RCC 7860 (cell line): ENCODE data around the gene TMTC2.

ENCODE experiments used
- DNase-seq: peaks from one replicate; pipeline ENCODE4 v3.0.0-alpha.2; 2015; ENCODE audit warnings: low spot score
- FAIRE-seq: peaks from 2 replicates; lab custom pipeline; 2012; peaks lifted over from hg19 to GRCh38; lab: Jason Lieb, UNC

The TMTC2 gene

GRCh38 chr12:82873951-82874350 lies 187.2 kb downstream of the TMTC2 start:
- no peak for DNase-seq
- no peak for FAIRE-seq

- FAIRE-seq (no peak), DNase-seq (no peak)
Measured at GRCh38 chr12:82874945-82875344, 188.2 kb downstream of the TMTC2 start.

GRCh38 chr12:82876075-82876474 lies 189.4 kb downstream of the TMTC2 start:
- no peak for FAIRE-seq
- DNase-seq = no peak

- FAIRE-seq = no peak
Measured at GRCh38 chr12:82877963-82878362, 191.3 kb downstream of the TMTC2 start.

GRCh38 chr12:82880442-82880901 lies 193.8 kb downstream of the TMTC2 start:
- DNase-seq = no peak
- FAIRE-seq = no peak

More at GRCh38 chr12:82877963-82878362, 191.3 kb downstream of the TMTC2 start:
- no peak for DNase-seq

- FAIRE-seq = no peak
- no peak for DNase-seq
Measured at GRCh38 chr12:82883394-82884355, 197.0 kb downstream of the TMTC2 start.

GRCh38 chr12:82886671-82887340 lies 200.1 kb downstream of the TMTC2 start:
- DNase-seq (no peak), FAIRE-seq (no peak)

GRCh38 chr12:82893896-82894295 lies 207.2 kb downstream of the TMTC2 start:
- no peak for DNase-seq
- FAIRE-seq = no peak

GRCh38 chr12:82896277-82896676 lies 209.6 kb downstream of the TMTC2 start:
- no peak for DNase-seq
- no peak for FAIRE-seq

- no peak for FAIRE-seq
- no peak for DNase-seq
Measured at GRCh38 chr12:82896979-82897378, 210.3 kb downstream of the TMTC2 start.

- no peak for DNase-seq
- FAIRE-seq = no peak
Measured at GRCh38 chr12:82898441-82898840, 211.7 kb downstream of the TMTC2 start.

- FAIRE-seq (no peak), DNase-seq (no peak)
Measured at GRCh38 chr12:82904219-82904790, 217.6 kb downstream of the TMTC2 start.

- FAIRE-seq (no peak), DNase-seq (no peak)
Measured at GRCh38 chr12:82910246-82910893, 223.7 kb downstream of the TMTC2 start.

GRCh38 chr12:82912406-82912805 lies 225.7 kb downstream of the TMTC2 start:
- DNase-seq (no peak), FAIRE-seq (no peak)

GRCh38 chr12:82919388-82920054 lies 232.8 kb downstream of the TMTC2 start:
- DNase-seq = no peak
- FAIRE-seq = no peak

- DNase-seq (no peak), FAIRE-seq (no peak)
Measured at GRCh38 chr12:82923935-82924334, 237.2 kb downstream of the TMTC2 start.

- FAIRE-seq (no peak), DNase-seq (no peak)
Measured at GRCh38 chr12:82926630-82927029, 239.9 kb downstream of the TMTC2 start.

GRCh38 chr12:82930301-82930700 lies 243.6 kb downstream of the TMTC2 start:
- DNase-seq = no peak
- FAIRE-seq = no peak

- DNase-seq (no peak), FAIRE-seq (no peak)
Measured at GRCh38 chr12:82931349-82932116, 244.8 kb downstream of the TMTC2 start.

GRCh38 chr12:82937151-82937550 lies 250.4 kb downstream of the TMTC2 start:
- no peak for DNase-seq
- FAIRE-seq = no peak
